Dermis blood vessel endothelial cell (primary cell): ENCODE measurements around the gene HK1. TPM values are rescaled to one million over a fixed set of nuclear protein-coding genes. Genes with fewer than 3 reads are reported as not detected.
"Not testable (repeated sequence)": the region's sequence is repeated elsewhere in the genome, so short reads cannot be mapped to it uniquely, and the experiment has no call there.

Experiments
- DNase-seq: peaks from one replicate; pipeline ENCODE4 v3.0.0; 2010
- total RNA-seq: library from RNA; depleted of rRNA; stranded (reverse); fragments of >200 nt; gene quantifications from 2 replicates; pipeline ENCODE4 v1.2.3, GENCODE V29; 2014

HK1 gene
- total RNA-seq, 1 donor from 2014 or later, result 110 TPM

- DNase-seq, result no peak
Measured at GRCh38 chr10:69259547-69260243, 18.6 kb upstream of the HK1 start.

- DNase-seq, result no peak
Measured at GRCh38 chr10:69261184-69261583, 17.1 kb upstream of the HK1 start.

- no peak for DNase-seq
Measured at GRCh38 chr10:69262292-69262751, 16.0 kb upstream of the HK1 start.

GRCh38 chr10:69265521-69265920 lies 12.8 kb upstream of the HK1 start:
- DNase-seq, result no peak

- no peak for DNase-seq
Measured at GRCh38 chr10:69268761-69269416, 9.4 kb upstream of the HK1 start.

GRCh38 chr10:69269761-69270160 lies 8.5 kb upstream of the HK1 start:
- DNase-seq, result no peak

GRCh38 chr10:69270990-69271389 lies 7.3 kb upstream of the HK1 start:
- peak; percentile 55 for DNase-seq

GRCh38 chr10:69272624-69273023 lies 5.7 kb upstream of the HK1 start:
- DNase-seq, result peak; percentile 42

GRCh38 chr10:69275444-69275843 lies 2.9 kb upstream of the HK1 start:
- DNase-seq, result no peak

- no peak for DNase-seq
Measured at GRCh38 chr10:69276503-69276902, 1.8 kb upstream of the HK1 start.

GRCh38 chr10:69279110-69279509 lies 814 bp downstream of the HK1 start:
- DNase-seq, result no peak

- DNase-seq, result no peak
Measured at GRCh38 chr10:69281507-69282413, 3.5 kb downstream of the HK1 start.

GRCh38 chr10:69284402-69284801 lies 6.1 kb downstream of the HK1 start:
- not testable (repeated sequence) for DNase-seq

- DNase-seq, result no peak
Measured at GRCh38 chr10:69285699-69286098, 7.4 kb downstream of the HK1 start.

GRCh38 chr10:69287181-69287580 lies 8.9 kb downstream of the HK1 start:
- no peak for DNase-seq

- no peak for DNase-seq
Measured at GRCh38 chr10:69290993-69291392, 12.7 kb downstream of the HK1 start.

- DNase-seq, result no peak
Measured at GRCh38 chr10:69292459-69292858, 14.2 kb downstream of the HK1 start.

GRCh38 chr10:69295027-69295636 lies 16.8 kb downstream of the HK1 start:
- DNase-seq, result no peak

- peak; percentile 23 for DNase-seq
Measured at GRCh38 chr10:69303632-69304051, 25.3 kb downstream of the HK1 start.

- DNase-seq, result no peak
Measured at GRCh38 chr10:69306421-69306820, 28.1 kb downstream of the HK1 start.

- DNase-seq, result no peak
Measured at GRCh38 chr10:69307434-69307833, 29.1 kb downstream of the HK1 start.

GRCh38 chr10:69308304-69308703 lies 30.0 kb downstream of the HK1 start:
- DNase-seq, result not testable (repeated sequence)

- no peak for DNase-seq
Measured at GRCh38 chr10:69311309-69311708, 33.0 kb downstream of the HK1 start.
